AG08395 (cell line): ENCODE measurements around the gene VAMP4.

Experiments
- DNase-seq: peaks from one replicate; pipeline ENCODE4 v3.0.0; 2012; ENCODE audit warnings: mixed read lengths, low spot score

The VAMP4 gene, protein sequence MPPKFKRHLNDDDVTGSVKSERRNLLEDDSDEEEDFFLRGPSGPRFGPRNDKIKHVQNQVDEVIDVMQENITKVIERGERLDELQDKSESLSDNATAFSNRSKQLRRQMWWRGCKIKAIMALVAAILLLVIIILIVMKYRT

GRCh38 chr1:171741872-171742576 lies at the start of gene VAMP4:
Gene VAMP4, minus strand, starts transcription at chr1:171742065. Its CDS starts 3,651 bp downstream, at chr1:171738414.
- peak; percentile 79 for DNase-seq

DNA sequence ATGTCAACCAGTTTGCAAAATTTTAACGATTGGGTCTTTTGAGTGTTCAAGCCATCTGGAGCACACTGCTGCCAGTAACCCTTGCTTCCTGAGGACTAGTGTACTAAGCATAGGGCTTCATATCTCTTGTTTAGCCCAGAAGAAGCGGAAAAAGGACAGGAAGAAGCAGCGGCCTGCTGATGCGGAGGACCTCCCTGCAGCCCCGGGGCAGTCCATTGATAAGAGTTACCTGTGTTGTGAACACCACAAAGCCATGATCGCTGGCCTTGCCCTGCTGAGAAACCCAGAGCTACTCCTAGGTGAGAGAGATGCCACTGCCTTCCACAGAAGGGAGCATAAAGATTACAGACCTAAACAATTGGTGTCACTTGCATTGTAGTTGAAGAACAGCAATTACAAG lies 48.5 kb upstream of the VAMP4 start:
- DNase-seq = no peak

DNA sequence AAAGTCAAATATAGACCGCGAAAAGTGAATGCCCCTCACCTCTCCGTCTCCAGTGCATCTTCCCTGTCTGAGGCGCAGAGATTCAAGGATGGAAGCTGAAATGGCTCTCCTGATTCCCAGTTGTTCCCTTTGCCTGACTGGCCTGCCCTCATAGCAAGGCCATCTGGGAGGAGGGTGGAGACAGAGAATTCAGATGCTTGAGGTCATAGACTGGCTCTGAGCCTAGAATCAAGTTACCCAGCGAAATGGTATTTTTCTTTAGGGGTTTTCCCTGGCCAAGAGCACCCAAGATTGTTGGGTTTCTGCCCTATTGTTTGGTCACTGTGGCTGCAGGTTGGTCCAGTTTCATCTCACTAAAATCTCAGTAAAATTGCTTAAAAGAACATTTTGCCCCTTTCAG lies 46.8 kb upstream of the VAMP4 start:
- peak; percentile 90 for DNase-seq

GRCh38 chr1:171787686-171788480 lies 46.0 kb upstream of the VAMP4 start:
- DNase-seq = no peak

GRCh38 chr1:171786534-171786933 lies 44.7 kb upstream of the VAMP4 start:
- no peak for DNase-seq

- no peak for DNase-seq
Measured at GRCh38 chr1:171785766-171786165, 43.9 kb upstream of the VAMP4 start.

DNA sequence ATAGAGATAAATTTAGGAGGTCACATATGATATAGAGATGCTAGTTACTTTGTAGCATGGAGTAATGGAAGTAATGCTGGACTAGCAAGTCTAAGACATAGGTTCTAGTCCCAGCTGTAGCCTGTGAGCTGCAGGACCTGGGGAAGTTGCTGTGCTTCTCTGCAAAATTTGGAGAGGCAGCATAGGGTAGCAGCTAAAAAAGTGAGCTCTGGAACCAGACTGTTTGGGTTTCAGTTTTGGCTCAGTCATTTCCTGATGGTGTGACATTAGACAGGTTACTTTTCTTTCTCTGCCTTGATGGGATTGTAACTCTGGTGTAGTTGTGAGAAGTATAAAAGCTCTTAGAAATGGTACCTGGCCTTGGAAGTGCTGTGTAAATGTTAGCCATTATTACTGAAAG lies 42.9 kb upstream of the VAMP4 start:
- no peak for DNase-seq

DNA sequence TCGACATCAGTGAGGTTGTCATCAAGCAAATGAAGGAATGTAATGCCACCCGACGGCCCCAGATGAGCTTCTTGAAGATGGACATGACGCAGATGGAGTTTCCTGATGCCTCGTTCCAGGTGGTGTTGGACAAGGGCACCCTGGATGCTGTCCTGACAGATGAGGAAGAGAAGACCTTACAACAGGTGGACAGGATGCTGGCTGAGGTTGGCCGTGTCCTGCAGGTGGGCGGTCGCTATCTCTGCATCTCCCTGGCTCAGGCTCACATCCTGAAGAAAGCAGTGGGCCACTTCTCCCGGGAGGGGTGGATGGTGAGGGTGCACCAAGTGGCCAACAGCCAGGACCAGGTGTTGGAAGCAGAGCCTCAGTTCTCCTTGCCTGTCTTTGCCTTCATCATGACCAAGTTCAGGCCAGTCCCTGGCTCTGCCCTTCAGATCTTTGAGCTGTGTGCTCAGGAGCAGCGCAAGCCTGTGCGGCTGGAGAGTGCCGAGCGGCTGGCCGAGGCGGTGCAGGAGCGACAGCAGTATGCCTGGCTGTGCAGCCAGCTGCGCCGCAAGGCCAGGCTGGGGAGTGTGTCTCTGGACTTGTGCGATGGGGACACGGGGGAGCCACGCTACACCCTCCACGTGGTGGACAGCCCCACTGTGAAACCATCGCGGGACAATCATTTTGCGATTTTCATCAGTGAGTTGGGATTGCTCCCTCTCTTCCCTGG lies 42.1 kb upstream of the VAMP4 start:
- no peak for DNase-seq

- DNase-seq = peak; percentile 98
Measured at GRCh38 chr1:171781176-171781875, 39.5 kb upstream of the VAMP4 start, which contains the start of gene METTL13. Gene METTL13, plus strand, starts transcription at chr1:171781660. Its CDS starts 308 bp downstream, at chr1:171781968.

DNA sequence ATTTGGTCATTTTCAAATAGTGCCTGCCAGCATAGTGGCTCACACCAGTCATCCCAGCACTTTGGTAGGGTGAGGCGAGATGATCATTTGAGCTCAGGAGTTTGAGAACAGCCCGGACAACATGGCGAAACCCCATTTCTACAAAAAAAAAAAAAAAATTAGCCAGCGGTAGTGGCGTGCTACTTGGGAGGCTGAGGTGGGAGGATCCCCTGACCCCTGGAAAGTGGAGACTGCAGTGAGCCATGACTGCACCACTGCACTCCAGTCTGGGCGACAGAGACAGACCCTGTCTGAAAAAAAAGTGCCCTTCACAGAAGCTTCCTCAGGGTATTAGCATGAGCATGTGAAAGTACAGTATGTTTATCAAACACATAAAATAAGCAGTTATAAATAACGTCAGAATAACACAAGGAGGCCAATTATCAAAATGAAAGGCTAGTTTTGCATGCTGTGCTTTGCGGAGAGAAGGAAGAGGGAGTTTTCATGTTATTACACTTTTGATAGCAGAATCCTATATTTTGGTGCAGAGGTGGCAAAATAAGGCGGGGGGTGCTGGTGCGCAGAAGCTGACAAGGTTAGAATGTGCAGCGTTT lies 38.8 kb upstream of the VAMP4 start:
- no peak for DNase-seq

DNA sequence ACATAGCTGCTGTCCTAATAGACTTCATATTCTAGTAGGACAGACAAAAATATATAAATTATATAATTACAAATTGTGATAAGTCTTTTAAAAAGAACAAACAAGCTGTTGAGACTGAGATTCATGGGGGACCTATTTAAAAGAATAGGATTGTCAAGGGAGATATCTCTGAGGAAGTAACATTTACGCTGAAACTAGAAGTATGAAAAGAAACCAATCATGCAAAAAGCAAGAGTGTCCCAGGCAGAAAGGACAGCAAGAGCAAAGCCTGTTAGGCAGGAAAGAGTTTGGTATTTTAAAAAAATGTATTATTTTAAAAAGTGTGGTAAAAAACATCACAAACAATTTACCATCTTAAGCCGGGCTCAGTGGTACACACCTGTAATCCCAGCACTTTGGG lies 30.4 kb upstream of the VAMP4 start:
- no peak for DNase-seq

GRCh38 chr1:171769754-171770153 lies 27.9 kb upstream of the VAMP4 start:
- no peak for DNase-seq

- peak; percentile 14 for DNase-seq
Measured at GRCh38 chr1:171769171-171769570, 27.3 kb upstream of the VAMP4 start.

- no peak for DNase-seq
Measured at GRCh38 chr1:171763764-171764163, 21.9 kb upstream of the VAMP4 start.

DNA sequence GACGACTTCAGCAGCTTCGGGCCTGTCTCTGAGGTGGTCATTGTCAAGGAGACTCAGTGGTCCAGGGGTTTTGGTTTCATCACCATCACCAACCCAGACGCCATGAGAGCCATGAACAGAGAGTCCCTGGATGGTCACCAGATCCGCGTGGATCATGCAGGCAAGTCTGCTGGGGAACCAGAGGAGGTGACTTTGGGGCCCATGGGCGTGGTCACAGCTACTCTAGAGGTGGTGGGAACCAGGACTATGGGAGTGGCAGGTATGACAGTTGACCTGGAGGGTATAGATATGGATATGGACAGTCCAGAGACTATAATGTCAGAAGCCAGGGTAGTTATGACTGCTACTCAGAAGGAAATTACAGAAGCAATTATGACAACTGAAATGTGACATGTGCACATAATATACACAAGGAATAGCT lies 20.3 kb upstream of the VAMP4 start:
- DNase-seq = no peak

DNA sequence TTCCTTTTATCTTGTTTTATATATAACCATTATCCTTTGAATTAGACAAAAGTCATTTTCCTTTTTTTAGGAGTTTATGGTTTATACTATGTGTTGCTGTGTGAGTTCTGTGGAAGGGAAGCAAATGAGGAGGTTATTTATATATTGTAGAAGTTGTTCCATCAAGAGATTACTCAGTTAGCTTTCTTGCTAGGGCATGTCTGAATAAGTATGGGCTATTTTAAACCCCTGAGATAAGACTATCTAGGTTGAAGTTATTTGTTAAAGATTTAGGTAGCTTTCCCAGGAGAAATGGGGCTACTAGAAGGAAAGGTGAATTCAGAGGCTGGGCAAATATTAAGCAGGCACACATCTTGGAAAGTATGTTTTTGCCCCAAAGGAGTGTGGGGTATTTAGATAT lies 16.1 kb upstream of the VAMP4 start:
- no peak for DNase-seq

GRCh38 chr1:171756856-171757255 lies 15.0 kb upstream of the VAMP4 start:
- DNase-seq = no peak

- DNase-seq = no peak
Measured at GRCh38 chr1:171754971-171755370, 13.1 kb upstream of the VAMP4 start.

DNA sequence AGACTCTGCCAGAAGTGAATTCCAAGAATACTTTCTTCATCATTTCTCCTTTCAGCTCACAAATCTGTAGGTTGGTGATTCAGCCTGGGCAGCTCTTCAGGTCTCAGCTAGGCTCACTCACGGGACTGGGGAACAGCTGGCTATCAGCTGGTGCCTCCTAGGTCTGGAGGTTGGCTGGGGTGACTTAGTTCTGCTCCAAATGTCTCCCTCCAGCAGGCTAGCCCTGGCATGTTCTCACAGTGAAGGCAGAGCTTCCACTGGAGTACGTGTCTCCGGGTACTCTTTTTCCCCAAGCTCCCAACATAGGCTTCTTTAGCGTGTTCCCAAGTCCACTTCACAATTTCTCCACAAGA lies 12.5 kb upstream of the VAMP4 start:
- peak; percentile 86 for DNase-seq

GRCh38 chr1:171753685-171754352 lies 12.0 kb upstream of the VAMP4 start:
- no peak for DNase-seq

DNA sequence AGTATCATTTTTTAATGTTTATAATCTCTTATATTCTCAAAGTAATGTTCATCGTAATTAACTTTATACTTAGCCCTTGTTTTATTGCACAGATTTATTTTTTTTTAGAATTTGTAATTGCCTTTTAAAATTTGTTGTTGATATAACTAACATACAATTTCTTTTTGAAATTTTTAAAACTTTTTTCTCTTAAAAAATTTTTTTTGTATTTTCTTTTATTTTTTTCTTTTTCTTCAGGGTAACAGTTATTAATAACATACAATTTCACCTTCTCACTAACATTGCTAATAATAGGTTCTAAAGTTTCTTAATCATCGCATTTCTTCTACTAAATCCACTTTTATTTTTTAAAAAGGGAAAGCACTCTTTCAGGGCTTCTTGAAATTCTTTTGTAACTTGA lies 11.3 kb upstream of the VAMP4 start:
- DNase-seq = no peak
